Endothelial cell of umbilical vein (primary cell): Measurements from ENCODE around the gene C16orf86. TPM values are rescaled to one million over a fixed set of nuclear protein-coding genes. Genes with fewer than 3 reads are reported as not detected.

Source experiments
- BruUV-seq: library from RNA; stranded (reverse); fragments of 400-500 nt; replicated peaks from 2 replicates; lab custom pipeline; 2021; lab: Mats Ljungman, UMichigan
- CTCF ChIA-PET: fragments of 300-600, 350-600 bp; sonication (Branson Sonifier 250); formaldehyde crosslinking; loops from one replicate; lab custom pipeline; 2021; ENCODE audit warnings: antibody characterized with exemption, inconsistent platforms; lab: Charles Lee
- POLR2A ChIA-PET: fragments of 300-600, 350-600 bp; sonication (Branson Sonifier 250); formaldehyde crosslinking; loops from one replicate; lab custom pipeline; 2021; ENCODE audit warnings: antibody characterized with exemption, inconsistent platforms; lab: Charles Lee
- DNase-seq: peaks from one replicate; pipeline ENCODE4 v3.0.0-alpha.2; 2011; ENCODE audit warnings: low read depth, low spot score
- FAIRE-seq: peaks from 2 replicates; lab custom pipeline; 2011; peaks lifted over from hg19 to GRCh38; lab: Jason Lieb, UNC
- H2AFZ ChIP-seq: 2 replicates; pipeline ENCODE4 v1.6.0; 2012; ENCODE audit warnings: low read depth, low read length, control low read depth, inconsistent platforms
- H3K27ac ChIP-seq: 2 replicates; pipeline ENCODE4 v1.5.1; 2011; ENCODE audit warnings: low read depth, mild to moderate bottlenecking, control low read depth, low read length, moderate library complexity; ENCODE audit not compliant: insufficient read depth
- H3K27me3 ChIP-seq, 2 experiments: 2 replicates each; pipeline versions ENCODE4 v1.6.0 to v1.6.1; 2011; ENCODE audit warnings: low read length in 2 of 2, mixed read lengths in 1 of 2; ENCODE audit not compliant: control insufficient read depth in 2 of 2, insufficient read depth in 2 of 2
- H3K36me3 ChIP-seq, 2 experiments: 2 replicates in 1 of 2; 3 replicates in 1 of 2; pipeline ENCODE4 v1.5.1; 2011; ENCODE audit warnings: low read length in 2 of 2, mild to moderate bottlenecking in 1 of 2, moderate library complexity in 1 of 2; ENCODE audit not compliant: control insufficient read depth in 2 of 2, insufficient read depth in 2 of 2; ENCODE audit errors: extremely low read depth in 1 of 2
- H3K4me1 ChIP-seq: 3 replicates; pipeline ENCODE4 v1.5.1; 2011; ENCODE audit warnings: mild to moderate bottlenecking, low read length; ENCODE audit not compliant: control insufficient read depth, insufficient read depth; ENCODE audit errors: extremely low read depth
- H3K4me2 ChIP-seq: 2 replicates; pipeline ENCODE4 v1.6.1; 2011; ENCODE audit warnings: low read length, control low read depth, mixed read lengths; ENCODE audit not compliant: insufficient read depth
- H3K4me3 ChIP-seq, 3 experiments: fragments of 200-600 bp in 1 of 3; sonication (generic), shearing (Covaris generic) in 1 of 3; replicated peaks in 1 of 3; 2 replicates each; pipeline ENCODE4 v1.5.1; 2011 to 2016; ENCODE audit warnings: control low read depth in 3 of 3, low read length in 3 of 3, mild to moderate bottlenecking in 2 of 3, inconsistent platforms in 1 of 3, low read depth in 1 of 3, moderate library complexity in 1 of 3; ENCODE audit not compliant: insufficient read depth in 1 of 3
- H3K79me2 ChIP-seq: 2 replicates; pipeline ENCODE4 v1.6.0; 2012; ENCODE audit warnings: low read length, inconsistent platforms; ENCODE audit not compliant: control insufficient read depth, insufficient read depth
- H3K9ac ChIP-seq: replicated peaks from 2 replicates; pipeline ENCODE3; 2011; ENCODE audit warnings: low read length, control low read depth; ENCODE audit not compliant: insufficient read depth; ENCODE audit errors: extremely low read depth
- H3K9me1 ChIP-seq: replicated peaks from 3 replicates; pipeline ENCODE4 v1.6.0; 2011; ENCODE audit warnings: mild to moderate bottlenecking, low read length; ENCODE audit not compliant: control insufficient read depth, insufficient read depth; ENCODE audit errors: extremely low read depth
- H3K9me3 ChIP-seq: replicated peaks from 2 replicates; pipeline ENCODE4 v1.5.1; 2012; ENCODE audit warnings: low read length, inconsistent platforms; ENCODE audit not compliant: control insufficient read depth, insufficient read depth
- H4K20me1 ChIP-seq: replicated peaks from 2 replicates; pipeline ENCODE3; 2011; ENCODE audit warnings: mild to moderate bottlenecking, low read length; ENCODE audit not compliant: control insufficient read depth, insufficient read depth; ENCODE audit errors: extremely low read depth
- CTCF ChIP-seq, 2 donors: IDR thresholded peaks; 1 replicate in 1 of 2; 2 replicates in 1 of 2; pipeline ENCODE4 v1.5.1; 2011; ENCODE audit warnings: low read length in 2 of 2, mild to moderate bottlenecking in 2 of 2, moderate library complexity in 2 of 2, control low read depth in 1 of 2, inconsistent platforms in 1 of 2, low read depth in 1 of 2; ENCODE audit not compliant: insufficient read depth in 1 of 2; ENCODE audit errors: extremely low read depth in 1 of 2
- EZH2 ChIP-seq: IDR thresholded peaks from 2 replicates; pipeline ENCODE4 v1.6.1; 2012; ENCODE audit warnings: borderline replicate concordance, low read depth, mild to moderate bottlenecking, moderate library complexity, low read length, inconsistent platforms; ENCODE audit not compliant: severe bottlenecking
- FOS ChIP-seq: IDR thresholded peaks from 2 replicates; pipeline ENCODE4 v1.6.1; 2011; ENCODE audit warnings: mild to moderate bottlenecking, low read length, moderate library complexity, borderline replicate concordance; ENCODE audit not compliant: insufficient read depth
- GATA2 ChIP-seq: IDR thresholded peaks from 2 replicates; pipeline ENCODE4 v1.7.0; 2011; ENCODE audit warnings: low read depth, mild to moderate bottlenecking, moderate library complexity, mixed read lengths, low read length; ENCODE audit not compliant: insufficient read length, insufficient read depth
- JUN ChIP-seq: IDR thresholded peaks from 2 replicates; pipeline ENCODE4 v1.6.1; 2011; ENCODE audit warnings: borderline replicate concordance, low read depth; ENCODE audit not compliant: insufficient read length, insufficient read depth
- MAX ChIP-seq: IDR thresholded peaks from 2 replicates; pipeline ENCODE4 v1.6.1; 2011; ENCODE audit not compliant: insufficient read depth, insufficient read length
- MYC ChIP-seq: IDR thresholded peaks from one replicate; pipeline ENCODE4 v1.6.1; 2011; ENCODE audit warnings: mild to moderate bottlenecking, low read depth, low read length
- POLR2A ChIP-seq: IDR thresholded peaks from 2 replicates; pipeline ENCODE4 v1.6.1; 2012; ENCODE audit warnings: low read depth, mild to moderate bottlenecking, control low read depth, low read length
- POLR2AphosphoS5 ChIP-seq: IDR thresholded peaks from 2 replicates; pipeline ENCODE4 v1.6.1; 2012; ENCODE audit warnings: low read depth, mild to moderate bottlenecking, control low read depth, low read length, moderate library complexity; ENCODE audit not compliant: insufficient read depth
- dilution Hi-C: fragments of 300-500 bp; cut with MboI; formaldehyde crosslinking; loops from one replicate; pipeline ENCODE4 v1.15.0; 2019; ENCODE audit warnings: low sequenced_read_pairs; ENCODE audit not compliant: extremely low pct_ligation_motif_present
- intact Hi-C: fragments of 100-400 bp; cut with micrococcal nuclease; formaldehyde crosslinking; loops from one replicate; pipeline ENCODE4 v1.10.0; 2022
- polyA plus RNA-seq, 4 experiments: library from polyadenylated mRNA; depleted of rRNA in 3 of 4; stranded (reverse) in 3 of 4; unstranded in 1 of 4; fragments of >200 nt; gene quantifications; 2 replicates each; pipeline versions ENCODE4 v1.2.1 to v1.2.3, GENCODE V29; 2011 to 2012; ENCODE audit warnings: missing spikeins in 1 of 4
- total RNA-seq: library from RNA; stranded (reverse); gene quantifications from 2 replicates; pipeline ENCODE4 v1.2.3, GENCODE V29; 2021

C16orf86 gene
- total and polyA plus RNA-seq, 2 donors (not counting 3 experiments of a cell fraction or from before 2014, with no cell fraction given) = 0.62 to 0.98 TPM

GRCh38 chr16:67654403-67654911 lies 12.2 kb upstream of the C16orf86 start:
- no peak overlapping the region for H3K27ac ChIP-seq
- TF ChIP-seq POLR2A (no peak), FOS (no peak), EZH2 (no peak), MYC (no peak), POLR2AphosphoS5 (no peak), JUN (no peak), CTCF (IDR thresholded peaks at IDR 0.05; ENCODE audit: extremely low read depth in 1 of 2, insufficient read depth in 1 of 2, low read depth in 1 of 2, low read length in 2 of 2) (no peak), GATA2 (no peak), MAX (no peak)
- no peaks in the 10 kb centered on the region for H3K36me3 ChIP-seq
- FAIRE-seq = no peak
- intact Hi-C loops (no loop called here), dilution Hi-C loops (no loop called here)
- POLR2A ChIA-PET = no interaction called here
- no peak overlapping the region for H3K4me2 ChIP-seq
- no TSS peak for BruUV-seq
- no peaks in the 10 kb centered on the region for H3K79me2 ChIP-seq
- H3K4me1 ChIP-seq = peaks cover 8% of the 10 kb centered on the region
- no peaks in the 10 kb centered on the region for H3K9me1 ChIP-seq
- no peaks in the 10 kb centered on the region for H4K20me1 ChIP-seq
- no peak overlapping the region for H2AFZ ChIP-seq
- no peak overlapping the region for H3K4me3 ChIP-seq
- H3K27me3 ChIP-seq = peaks cover 29 to 30% of the 10 kb centered on the region in 2 experiments
- CTCF ChIA-PET = interaction anchor here (0.6 to 1.6 kb wide), 2 partner anchors 14 to 133 kb away, joined by 3 to 6 read pairs; no protein-coding TSS in a partner anchor
- no peak overlapping the region for H3K9ac ChIP-seq
- H3K9me3 ChIP-seq = no peaks in the 10 kb centered on the region
- DNase-seq = no peak
